ENCODE data around the gene SLC24A3. TPM values are rescaled to one million over a fixed set of nuclear protein-coding genes. Genes with fewer than 3 reads are reported as not detected.

SLC24A3 gene
- total RNA-seq, 4 donors from 2014 or later, result 1.6 to 38.8 (median 3.7) TPM

- Histone ChIP-seq H3K9me3 (no peaks in the 10 kb centered on the region), H3K27me3 (no peaks in the 10 kb centered on the region), H3K36me3 (no peaks in the 10 kb centered on the region), H3K27ac (no peak overlapping the region), H3K4me1 (no peaks in the 10 kb centered on the region), H3K4me3 (no peak overlapping the region)
- no peak for DNase-seq
- no peak for TF ChIP-seq CTCF (IDR thresholded peaks at IDR 0.05)
- TF ChIP-seq POLR2A (IDR thresholded peaks at IDR 0.05), result no peak
These were observed 315.1 kb downstream of the SLC24A3 start for GRCh38 chr20:19527509-19527908.

- Histone ChIP-seq H3K9me3 (no peaks in the 10 kb centered on the region), H3K36me3 (no peaks in the 10 kb centered on the region), H3K27me3 (no peaks in the 10 kb centered on the region), H3K4me1 (no peaks in the 10 kb centered on the region), H3K4me3 (no peak overlapping the region), H3K27ac (no peak overlapping the region)
- no peak for DNase-seq
- TF ChIP-seq POLR2A (IDR thresholded peaks at IDR 0.05) (no peak), CTCF (IDR thresholded peaks at IDR 0.05) (no peak)
These were observed 316.0 kb downstream of the SLC24A3 start for GRCh38 chr20:19528286-19529030.

DNA sequence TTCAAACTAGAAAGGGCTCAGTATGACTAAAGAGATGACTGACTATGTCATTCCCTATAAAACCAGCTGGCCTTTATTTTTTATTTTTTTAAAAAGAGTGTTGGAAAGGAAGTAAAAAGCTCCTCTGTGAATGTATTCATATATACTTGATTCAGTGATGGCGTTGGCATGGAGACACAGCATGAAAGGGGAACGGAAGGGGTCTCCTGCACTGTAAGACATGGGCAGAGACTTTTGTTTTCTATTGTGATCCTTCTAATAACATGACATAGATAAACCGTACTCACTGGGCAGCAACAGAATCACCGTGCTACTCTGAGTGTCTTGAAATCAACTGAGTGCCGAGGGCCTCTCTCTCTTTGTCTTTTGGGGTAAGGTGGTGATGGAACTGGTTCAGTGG is 317.6 kb downstream of the SLC24A3 start:
- H3K4me1 ChIP-seq, result no peaks in the 10 kb centered on the region
- TF ChIP-seq POLR2A (IDR thresholded peaks at IDR 0.05), result no peak
- no peak for TF ChIP-seq CTCF (IDR thresholded peaks at IDR 0.05)
- no peaks in the 10 kb centered on the region for H3K27me3 ChIP-seq
- H3K9me3 ChIP-seq, result no peaks in the 10 kb centered on the region
- DNase-seq, result no peak
- no peaks in the 10 kb centered on the region for H3K36me3 ChIP-seq
- H3K4me3 ChIP-seq, result no peak overlapping the region
- no peak overlapping the region for H3K27ac ChIP-seq

- Histone ChIP-seq H3K9me3 (no peaks in the 10 kb centered on the region), H3K4me3 (no peak overlapping the region), H3K27ac (no peak overlapping the region), H3K4me1 (no peaks in the 10 kb centered on the region), H3K36me3 (no peaks in the 10 kb centered on the region), H3K27me3 (no peaks in the 10 kb centered on the region)
- DNase-seq, result no peak
- TF ChIP-seq CTCF (IDR thresholded peaks at IDR 0.05), result no peak
- no peak for TF ChIP-seq POLR2A (IDR thresholded peaks at IDR 0.05)
These were observed 319.0 kb downstream of the SLC24A3 start for GRCh38 chr20:19531446-19531845.

DNA sequence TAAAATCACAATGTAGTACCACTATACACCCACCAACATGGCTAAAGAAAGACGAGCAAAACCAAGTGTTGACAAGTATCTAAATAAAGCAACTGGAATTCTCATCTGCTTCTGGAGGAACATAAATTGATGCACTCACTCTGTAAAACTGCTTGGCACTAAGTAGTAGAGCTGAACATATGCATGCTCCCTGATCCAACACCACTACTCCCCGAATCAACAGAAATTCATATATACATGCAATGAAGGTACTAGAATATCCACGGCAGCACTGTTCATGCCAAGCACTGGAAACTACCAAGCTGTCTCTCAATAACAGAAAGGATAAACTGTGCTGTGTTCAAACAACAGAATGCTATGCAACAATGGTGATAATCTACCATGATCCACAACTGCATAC is 326.1 kb downstream of the SLC24A3 start:
- Histone ChIP-seq H3K27ac (no peak overlapping the region), H3K9me3 (no peaks in the 10 kb centered on the region), H3K4me3 (no peak overlapping the region), H3K36me3 (no peaks in the 10 kb centered on the region), H3K27me3 (no peaks in the 10 kb centered on the region), H3K4me1 (no peaks in the 10 kb centered on the region)
- no peak for DNase-seq
- TF ChIP-seq POLR2A (IDR thresholded peaks at IDR 0.05), result no peak
- TF ChIP-seq CTCF (IDR thresholded peaks at IDR 0.05), result no peak
